ENCODE results near the gene ABHD12.
"Not testable (repeated sequence)": the region's sequence is repeated elsewhere in the genome, so short reads cannot be mapped to it uniquely, and the experiment has no call there.

ABHD12 gene

GRCh38 chr20:25277051-25277801, 113.4 kb downstream of the ABHD12 start:
- no peak for DNase-seq (ENCODE audit: low spot score)

DNA sequence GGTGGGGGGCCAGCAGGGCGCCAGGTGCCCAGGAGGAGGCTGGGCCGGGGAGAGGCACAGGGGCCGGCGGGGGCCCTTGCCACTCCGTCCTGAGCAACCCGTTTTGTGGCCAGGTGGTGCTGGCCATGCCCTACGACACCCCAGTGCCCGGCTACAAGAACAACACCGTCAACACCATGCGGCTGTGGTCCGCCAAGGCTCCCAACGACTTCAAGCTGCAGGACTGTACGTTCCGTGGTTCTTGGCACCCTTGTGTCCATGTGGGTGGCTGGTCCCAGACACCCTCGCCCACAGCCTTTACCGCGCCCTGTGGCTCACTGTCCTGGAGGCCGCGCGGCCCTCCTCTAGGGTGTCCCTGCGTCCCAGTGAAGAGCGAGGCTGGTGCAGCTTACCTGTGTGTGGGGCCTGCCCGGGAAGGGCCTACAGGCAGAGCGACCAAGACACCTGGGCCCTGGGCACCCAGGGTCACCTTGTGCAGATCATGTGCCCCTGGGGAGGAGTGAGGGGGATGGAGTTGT, 114.0 kb downstream of the ABHD12 start:
- DNase-seq (ENCODE audit: low spot score), result no peak

- no peak for DNase-seq (ENCODE audit: low spot score)
These were observed 114.7 kb downstream of the ABHD12 start for GRCh38 chr20:25275813-25276532.

DNA sequence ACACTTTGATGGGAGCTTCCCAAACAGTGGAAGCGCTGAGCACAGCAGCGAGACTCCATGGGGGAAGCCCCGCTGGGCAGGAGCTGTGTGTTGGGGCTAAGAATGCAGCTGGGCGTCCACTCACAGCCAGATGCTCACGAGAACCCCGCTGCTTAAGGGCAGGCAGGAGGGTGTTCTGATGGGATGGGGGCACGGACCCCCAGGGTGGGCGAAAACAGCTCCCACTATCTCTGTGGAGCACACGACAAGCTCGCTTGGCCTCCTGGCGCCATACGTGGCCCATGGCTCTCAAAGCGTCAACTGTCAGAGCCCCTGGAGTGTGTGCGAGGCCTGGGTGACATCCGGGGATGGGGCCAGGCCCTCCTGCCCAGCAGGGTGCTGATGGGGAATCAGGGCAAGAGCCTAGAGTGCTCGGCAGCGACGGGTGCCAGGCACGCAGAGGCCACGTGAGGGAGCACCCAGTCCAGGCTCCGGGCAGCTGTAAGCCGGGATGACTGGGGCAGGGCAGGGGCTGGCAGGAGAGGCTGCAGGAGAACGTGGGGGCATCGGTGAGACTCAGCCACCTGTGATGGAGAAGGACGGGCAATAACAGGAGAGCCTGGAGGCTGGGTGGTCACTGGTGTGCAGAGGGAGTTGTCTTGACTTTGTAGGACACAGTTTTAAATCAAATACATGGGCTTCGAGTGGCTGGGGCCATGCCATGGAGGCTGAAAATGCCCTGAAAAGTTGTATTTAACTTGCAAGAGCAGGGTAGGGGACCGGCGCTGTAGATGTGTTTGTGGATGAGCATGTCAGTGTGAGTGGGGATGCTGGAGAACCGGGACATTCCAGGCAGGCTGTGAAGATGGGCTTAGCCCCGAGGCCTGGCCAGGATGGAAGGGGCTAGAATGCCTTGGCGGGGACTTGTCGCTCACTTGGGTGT, 115.5 kb downstream of the ABHD12 start:
- no peak for DNase-seq (ENCODE audit: low spot score)

DNA sequence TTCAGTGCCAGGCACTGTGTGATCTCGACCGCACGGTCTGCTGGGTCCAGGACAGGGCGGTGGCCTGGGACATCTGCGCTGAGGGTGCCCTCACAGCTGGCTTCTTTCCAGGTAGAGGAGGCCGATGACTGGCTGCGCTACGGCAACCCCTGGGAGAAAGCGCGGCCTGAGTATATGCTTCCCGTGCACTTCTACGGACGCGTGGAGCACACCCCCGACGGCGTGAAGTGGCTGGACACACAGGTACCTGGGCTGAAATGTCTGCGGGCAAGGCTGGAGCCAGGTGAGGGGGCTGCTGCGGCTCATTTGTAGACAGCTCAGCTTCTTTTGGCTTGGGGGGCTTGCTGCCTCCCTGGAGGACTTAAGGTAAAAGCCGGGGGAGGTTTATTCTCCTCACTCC, 116.2 kb downstream of the ABHD12 start:
- DNase-seq (ENCODE audit: low spot score), result no peak

DNA sequence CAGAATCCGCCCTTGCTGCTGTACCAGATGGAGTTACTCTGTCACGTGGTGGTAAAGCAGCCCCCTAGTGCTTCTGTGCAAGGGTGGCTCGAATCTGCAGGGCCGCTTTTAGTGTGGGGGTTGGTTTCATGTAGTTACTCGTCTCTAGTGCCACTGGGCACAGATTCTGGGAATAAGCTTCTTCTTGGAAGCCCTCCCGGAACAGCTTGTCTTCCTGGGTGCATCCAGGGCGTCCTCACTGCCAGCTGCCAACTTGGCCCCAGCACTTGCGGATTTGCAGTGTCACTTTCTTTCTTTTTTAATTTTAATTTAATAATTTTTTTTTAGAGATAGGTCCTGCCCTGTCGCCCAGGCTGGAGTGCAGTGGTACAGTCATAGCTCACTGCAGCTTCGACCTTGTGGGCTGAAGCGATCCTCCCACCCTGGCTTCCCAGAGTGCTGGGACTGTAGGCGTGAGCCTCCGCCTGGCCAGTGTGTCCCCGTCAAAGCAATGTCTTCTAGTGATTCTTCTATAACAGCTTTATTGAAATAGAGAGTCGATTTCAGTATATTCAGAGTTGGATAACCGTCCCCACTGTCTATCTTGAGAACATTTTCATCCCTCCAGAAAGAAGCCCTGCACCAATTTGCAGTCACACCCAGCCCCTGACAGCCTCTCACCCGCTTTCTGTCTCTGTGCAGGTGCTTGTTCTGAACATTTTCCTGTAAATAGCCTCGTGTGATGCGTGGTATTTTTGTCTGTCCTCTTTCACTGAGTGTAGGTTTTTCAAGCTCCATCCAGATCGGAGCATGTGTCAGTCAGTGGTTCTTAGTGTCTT, 116.9 kb downstream of the ABHD12 start:
- DNase-seq (ENCODE audit: low spot score), result peak; percentile 63

GRCh38 chr20:25273046-25273445, 117.6 kb downstream of the ABHD12 start:
- DNase-seq (ENCODE audit: low spot score), result peak; percentile 72

DNA sequence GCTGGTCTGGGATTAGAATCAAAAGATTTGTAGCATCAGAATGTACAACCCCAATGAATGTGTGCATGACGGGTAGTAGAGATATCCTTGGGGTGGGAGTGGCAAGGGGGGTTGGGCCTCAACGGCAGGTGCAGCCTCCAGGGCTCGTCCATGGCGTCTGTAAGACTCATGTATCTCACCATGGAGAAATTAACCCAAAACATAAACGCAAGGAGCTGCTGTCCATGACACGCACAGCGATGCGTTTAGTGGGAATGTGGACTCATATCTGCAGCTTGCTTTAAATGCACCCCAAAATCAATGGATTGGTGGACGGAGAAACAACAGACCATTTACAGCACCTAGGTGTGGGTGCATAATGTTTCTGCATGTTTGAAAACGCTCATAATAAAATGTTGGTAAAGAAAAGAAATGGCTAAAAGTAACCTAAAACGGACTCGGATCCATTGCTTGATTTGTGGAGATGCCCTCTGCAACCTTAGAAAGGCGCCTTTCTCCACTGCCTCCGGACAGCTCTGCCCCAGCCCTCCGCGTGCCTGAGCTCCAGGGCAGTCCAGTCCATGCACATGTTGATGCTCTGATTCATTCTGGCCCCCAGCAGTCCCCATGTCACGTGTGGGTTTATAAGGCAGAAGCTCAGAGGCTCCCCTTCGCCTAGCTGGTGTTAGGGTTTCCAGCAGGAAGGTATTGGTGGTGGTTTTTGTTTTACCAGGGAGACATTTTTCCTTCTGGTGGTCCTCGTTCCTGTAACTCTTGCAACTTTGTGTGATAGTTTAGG, 118.2 kb downstream of the ABHD12 start:
- DNase-seq (ENCODE audit: low spot score), result no peak

DNA sequence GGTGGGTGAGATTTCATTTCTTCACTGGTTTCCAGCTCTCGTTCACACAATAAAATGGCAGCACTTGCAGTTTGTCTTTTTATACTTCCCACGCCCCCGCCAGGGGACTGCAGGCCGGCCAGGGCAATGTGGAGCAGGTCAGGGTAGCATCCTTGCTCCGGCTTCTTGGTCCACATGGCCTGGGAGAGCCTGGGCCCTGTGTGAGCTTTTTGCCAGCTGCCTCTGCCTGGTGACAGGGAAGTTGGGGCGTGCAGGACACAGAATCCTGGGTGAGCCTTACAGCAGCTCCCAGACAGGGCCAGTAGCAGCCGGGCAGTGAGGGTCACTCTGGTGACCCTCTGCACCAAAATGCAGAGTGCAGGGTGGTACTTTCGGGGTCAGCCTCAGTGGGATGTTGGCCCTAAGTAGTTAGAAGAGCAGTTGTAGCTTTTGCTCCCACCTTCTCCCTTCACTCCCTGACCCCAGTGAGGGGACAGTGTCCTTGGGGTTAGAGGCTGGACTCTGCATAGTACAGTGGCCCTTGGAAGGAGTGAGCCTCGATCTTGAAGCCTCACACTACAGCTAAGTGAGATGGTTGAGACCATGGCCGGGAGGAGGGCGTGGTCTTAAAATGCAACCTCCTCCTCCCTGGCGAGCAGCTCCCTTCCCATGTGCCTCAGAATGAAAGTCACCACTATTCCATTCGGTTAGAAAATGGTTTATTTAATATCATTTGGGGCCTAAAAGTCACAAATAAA, 119.0 kb downstream of the ABHD12 start:
- no peak for DNase-seq (ENCODE audit: low spot score)

- no peak for DNase-seq (ENCODE audit: low spot score)
These were observed 119.8 kb downstream of the ABHD12 start for GRCh38 chr20:25270829-25271251.

GRCh38 chr20:25269833-25270170, 120.8 kb downstream of the ABHD12 start:
- no peak for DNase-seq (ENCODE audit: low spot score)

GRCh38 chr20:25269057-25269832, 121.4 kb downstream of the ABHD12 start:
- no peak for DNase-seq (ENCODE audit: low spot score)

GRCh38 chr20:25260770-25261437, 129.7 kb downstream of the ABHD12 start:
- DNase-seq (ENCODE audit: low spot score), result not testable (repeated sequence)

- DNase-seq (ENCODE audit: low spot score), result no peak
These were observed 130.8 kb downstream of the ABHD12 start for GRCh38 chr20:25259788-25260254.

GRCh38 chr20:25259358-25259757, 131.3 kb downstream of the ABHD12 start:
- DNase-seq (ENCODE audit: low spot score), result no peak

GRCh38 chr20:25258828-25259227, 131.8 kb downstream of the ABHD12 start:
- no peak for DNase-seq (ENCODE audit: low spot score)

DNA sequence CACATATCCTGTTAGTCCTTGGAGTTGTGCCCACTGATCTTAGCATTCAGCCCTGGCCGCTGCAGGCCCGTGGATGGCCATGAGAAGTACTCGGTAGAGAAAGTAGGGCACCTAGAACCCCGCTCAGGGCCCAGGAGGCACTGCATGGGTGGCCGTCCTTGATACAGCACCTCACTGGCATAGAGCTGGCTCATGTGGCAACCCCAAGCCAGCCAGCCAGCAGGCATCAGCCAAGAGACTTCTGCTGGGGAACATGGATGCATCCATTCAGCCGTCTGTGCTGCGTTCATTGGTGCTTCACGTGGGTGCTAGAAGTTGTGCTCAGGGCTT, 132.2 kb downstream of the ABHD12 start:
- no peak for DNase-seq (ENCODE audit: low spot score)

- no peak for DNase-seq (ENCODE audit: low spot score)
These were observed 132.7 kb downstream of the ABHD12 start for GRCh38 chr20:25257756-25258475.

All from globus pallidus (tissue), 1 donor.